ENCODE data around the gene ENTPD8. TPM values are rescaled to one million over a fixed set of nuclear protein-coding genes. Genes with fewer than 3 reads are reported as not detected.
"Not testable (repeated sequence)": the region's sequence is repeated elsewhere in the genome, so short reads cannot be mapped to it uniquely, and the experiment has no call there.

Gene ENTPD8
- total and polyA plus RNA-seq, 2 donors (not counting 1 experiment from before 2014, with no cell fraction given) = under 0.01 TPM; not detected in 1

- H4K20me1 ChIP-seq (ENCODE audit: control insufficient read depth, extremely low read depth, insufficient read depth, low read length) = no peaks in the 10 kb centered on the region
- H3K4me1 ChIP-seq (ENCODE audit: control insufficient read depth, extremely low read depth, insufficient read depth, low read length) = no peaks in the 10 kb centered on the region
- TF ChIP-seq EZH2 (IDR thresholded peaks at IDR 0.05; ENCODE audit: low read length, missing control alignments) (no peak), CTCF (conservative IDR thresholded peaks at IDR 0.05 in 1 of 2, IDR thresholded peaks at IDR 0.05 in 1 of 2; ENCODE audit: low read depth in 1 of 2, low read length in 2 of 2) (no peak)
- H3K36me3 ChIP-seq (ENCODE audit: control insufficient read depth, insufficient read depth, low read length) = no peaks in the 10 kb centered on the region
- H3K4me3 ChIP-seq (replicated peaks in 1 of 4; ENCODE audit: control extremely low read depth in 1 of 4, insufficient read depth in 1 of 4, low read depth in 3 of 4, low read length in 4 of 4) = no peak overlapping the region
- H3K27me3 ChIP-seq (ENCODE audit: control insufficient read depth, insufficient read depth, low read length) = no peaks in the 10 kb centered on the region
- no peak overlapping the region for H3K27ac ChIP-seq (ENCODE audit: insufficient read depth, low read length)
- no peak overlapping the region for H3K9ac ChIP-seq (ENCODE audit: insufficient read depth, low read length)
- DNase-seq (ENCODE audit: low read depth in 2 of 2) = no peak
- H3K79me2 ChIP-seq (ENCODE audit: control insufficient read depth, insufficient read depth, low read length) = no peaks in the 10 kb centered on the region
- no peak overlapping the region for H3K4me2 ChIP-seq (ENCODE audit: extremely low read depth, insufficient read depth, low read length)
- no peak overlapping the region for H2AFZ ChIP-seq (ENCODE audit: low read length)
- H3K9me3 ChIP-seq (ENCODE audit: control insufficient read depth, insufficient read depth, low read depth, low read length) = no peaks in the 10 kb centered on the region
These were observed 52.3 kb downstream of the ENTPD8 start for GRCh38 chr9:137388589-137389427.

GRCh38 chr9:137387891-137388560 lies 53.1 kb downstream of the ENTPD8 start:
- no peak for DNase-seq (ENCODE audit: low read depth in 2 of 2)
- H3K4me2 ChIP-seq (ENCODE audit: extremely low read depth, insufficient read depth, low read length) = no peak overlapping the region
- no peaks in the 10 kb centered on the region for H3K27me3 ChIP-seq (ENCODE audit: control insufficient read depth, insufficient read depth, low read length)
- no peak overlapping the region for H2AFZ ChIP-seq (ENCODE audit: low read length)
- no peak overlapping the region for H3K9ac ChIP-seq (ENCODE audit: insufficient read depth, low read length)
- H4K20me1 ChIP-seq (ENCODE audit: control insufficient read depth, extremely low read depth, insufficient read depth, low read length) = no peaks in the 10 kb centered on the region
- no peaks in the 10 kb centered on the region for H3K79me2 ChIP-seq (ENCODE audit: control insufficient read depth, insufficient read depth, low read length)
- H3K4me1 ChIP-seq (ENCODE audit: control insufficient read depth, extremely low read depth, insufficient read depth, low read length) = no peaks in the 10 kb centered on the region
- H3K27ac ChIP-seq (ENCODE audit: insufficient read depth, low read length) = no peak overlapping the region
- TF ChIP-seq CTCF (conservative IDR thresholded peaks at IDR 0.05 in 1 of 2, IDR thresholded peaks at IDR 0.05 in 1 of 2; ENCODE audit: low read depth in 1 of 2, low read length in 2 of 2) (no peak), EZH2 (IDR thresholded peaks at IDR 0.05; ENCODE audit: low read length, missing control alignments) (no peak)
- H3K36me3 ChIP-seq (ENCODE audit: control insufficient read depth, insufficient read depth, low read length) = no peaks in the 10 kb centered on the region
- no peaks in the 10 kb centered on the region for H3K9me3 ChIP-seq (ENCODE audit: control insufficient read depth, insufficient read depth, low read depth, low read length)
- H3K4me3 ChIP-seq (replicated peaks in 1 of 4; ENCODE audit: control extremely low read depth in 1 of 4, insufficient read depth in 1 of 4, low read depth in 3 of 4, low read length in 4 of 4) = no peak overlapping the region

- Histone ChIP-seq H2AFZ (ENCODE audit: low read length) (no peak overlapping the region), H3K27ac (ENCODE audit: insufficient read depth, low read length) (no peak overlapping the region), H3K79me2 (ENCODE audit: control insufficient read depth, insufficient read depth, low read length) (no peaks in the 10 kb centered on the region), H3K27me3 (ENCODE audit: control insufficient read depth, insufficient read depth, low read length) (no peaks in the 10 kb centered on the region), H3K4me1 (ENCODE audit: control insufficient read depth, extremely low read depth, insufficient read depth, low read length) (no peaks in the 10 kb centered on the region), H4K20me1 (ENCODE audit: control insufficient read depth, extremely low read depth, insufficient read depth, low read length) (no peaks in the 10 kb centered on the region), H3K4me3 (replicated peaks in 1 of 4; ENCODE audit: control extremely low read depth in 1 of 4, insufficient read depth in 1 of 4, low read depth in 3 of 4, low read length in 4 of 4) (no peak overlapping the region), H3K9ac (ENCODE audit: insufficient read depth, low read length) (no peak overlapping the region), H3K36me3 (ENCODE audit: control insufficient read depth, insufficient read depth, low read length) (no peaks in the 10 kb centered on the region), H3K4me2 (ENCODE audit: extremely low read depth, insufficient read depth, low read length) (no peak overlapping the region), H3K9me3 (ENCODE audit: control insufficient read depth, insufficient read depth, low read depth, low read length) (no peaks in the 10 kb centered on the region)
- DNase-seq (ENCODE audit: low read depth in 2 of 2) = no peak
- TF ChIP-seq CTCF (conservative IDR thresholded peaks at IDR 0.05 in 1 of 2, IDR thresholded peaks at IDR 0.05 in 1 of 2; ENCODE audit: low read depth in 1 of 2, low read length in 2 of 2) (no peak), EZH2 (IDR thresholded peaks at IDR 0.05; ENCODE audit: low read length, missing control alignments) (no peak)
These were observed 53.9 kb downstream of the ENTPD8 start for GRCh38 chr9:137387114-137387890.

- not testable (repeated sequence) for H3K4me3 ChIP-seq (replicated peaks in 1 of 4; ENCODE audit: control extremely low read depth in 1 of 4, insufficient read depth in 1 of 4, low read depth in 3 of 4, low read length in 4 of 4); H3K4me2 ChIP-seq (ENCODE audit: extremely low read depth, insufficient read depth, low read length); DNase-seq (ENCODE audit: low read depth in 2 of 2); H3K36me3 ChIP-seq (ENCODE audit: control insufficient read depth, insufficient read depth, low read length); H3K4me1 ChIP-seq (ENCODE audit: control insufficient read depth, extremely low read depth, insufficient read depth, low read length); H4K20me1 ChIP-seq (ENCODE audit: control insufficient read depth, extremely low read depth, insufficient read depth, low read length); H3K79me2 ChIP-seq (ENCODE audit: control insufficient read depth, insufficient read depth, low read length); H3K27ac ChIP-seq (ENCODE audit: insufficient read depth, low read length); H2AFZ ChIP-seq (ENCODE audit: low read length); H3K9ac ChIP-seq (ENCODE audit: insufficient read depth, low read length); H3K9me3 ChIP-seq (ENCODE audit: control insufficient read depth, insufficient read depth, low read depth, low read length); H3K27me3 ChIP-seq (ENCODE audit: control insufficient read depth, insufficient read depth, low read length)
These were observed 54.5 kb downstream of the ENTPD8 start for GRCh38 chr9:137386507-137387113.

Data from fibroblast of lung (primary cell).